HepG2 (cell line): ENCODE measurements around the gene BBLN. TPM values are rescaled to one million over a fixed set of nuclear protein-coding genes. Genes with fewer than 3 reads are reported as not detected.

ENCODE experiments used
- HNF4A ChIP-seq: sonication (generic); formaldehyde crosslinking; IDR thresholded peaks from 2 replicates; pipeline ENCODE4 v1.4.0; 2020; ENCODE audit warnings: missing genetic modification reagents
- MTA3 ChIP-seq: sonication (generic); formaldehyde crosslinking; IDR thresholded peaks from 2 replicates; pipeline ENCODE4 v1.4.0; 2020; ENCODE audit warnings: missing genetic modification reagents
- MTF1 ChIP-seq: sonication (generic); formaldehyde crosslinking; IDR thresholded peaks from 2 replicates; pipeline ENCODE4 v1.5.0; 2020; ENCODE audit warnings: missing genetic modification reagents
- NRL ChIP-seq: sonication (generic); formaldehyde crosslinking; IDR thresholded peaks from 2 replicates; pipeline ENCODE4 v1.5.0; 2020; ENCODE audit warnings: missing genetic modification reagents, mild to moderate bottlenecking, moderate library complexity, borderline replicate concordance
- SUZ12 ChIP-seq: fragments of 150-350 bp; IDR thresholded peaks from 2 replicates; pipeline ENCODE4 v1.6.1; 2014; ENCODE audit warnings: low read depth, low read length
- TSC22D2 ChIP-seq: sonication (generic); formaldehyde crosslinking; IDR thresholded peaks from 2 replicates; pipeline ENCODE4 v1.5.1; 2020; ENCODE audit warnings: missing genetic modification reagents, mild to moderate bottlenecking, borderline replicate concordance
- ZBTB33 ChIP-seq: sonication (generic); formaldehyde crosslinking; IDR thresholded peaks from 2 replicates; pipeline ENCODE4 v1.4.0; 2020; ENCODE audit warnings: missing genetic modification reagents
- ZBTB7B ChIP-seq: sonication (generic); formaldehyde crosslinking; IDR thresholded peaks from 2 replicates; pipeline ENCODE4 v1.4.0; 2020; ENCODE audit warnings: missing genetic modification reagents
- ZFY ChIP-seq: sonication (generic); formaldehyde crosslinking; IDR thresholded peaks from 2 replicates; pipeline ENCODE4 v1.4.0; 2020; ENCODE audit warnings: missing genetic modification reagents
- ZNF207 ChIP-seq: fragments of 450-650 bp; IDR thresholded peaks from 2 replicates; pipeline ENCODE4 v1.6.1; 2016; ENCODE audit warnings: antibody characterized with exemption, borderline replicate concordance
- ZNF543 ChIP-seq: sonication (generic); formaldehyde crosslinking; IDR thresholded peaks from 2 replicates; pipeline ENCODE4 v1.4.0; 2020; ENCODE audit warnings: mild to moderate bottlenecking, missing genetic modification reagents
- ZNF607 ChIP-seq: sonication (generic); formaldehyde crosslinking; IDR thresholded peaks from 2 replicates; pipeline ENCODE4 v1.5.1; 2020; ENCODE audit warnings: missing genetic modification reagents, mild to moderate bottlenecking, borderline replicate concordance
- ZNF816 ChIP-seq: sonication (generic); formaldehyde crosslinking; IDR thresholded peaks from 2 replicates; pipeline ENCODE4 v1.8.0; 2022; ENCODE audit warnings: missing genetic modification reagents, mild to moderate bottlenecking, borderline replicate concordance
- ZNF883 ChIP-seq: sonication (generic); formaldehyde crosslinking; IDR thresholded peaks from 2 replicates; pipeline ENCODE4 v1.5.1; 2020; ENCODE audit warnings: mild to moderate bottlenecking, missing genetic modification reagents; ENCODE audit errors: not compliant biosample characterization
- ZSCAN5A ChIP-seq: sonication (generic); formaldehyde crosslinking; IDR thresholded peaks from 2 replicates; pipeline ENCODE4 v1.8.0; 2022; ENCODE audit warnings: mild to moderate bottlenecking, missing genetic modification reagents, borderline replicate concordance
- polyA plus RNA-seq, 8 experiments: library from polyadenylated mRNA; depleted of rRNA in 3 of 8; stranded (reverse) in 7 of 8; unstranded in 1 of 8; fragments of >200 nt; fragmentation: Illumina TruSeq in 4 of 8; extraction: Trizol in 4 of 8; gene quantifications; 2 replicates each; pipeline versions ENCODE4 v1.2.1 to v1.2.3, GENCODE V29; 2011 to 2016; ENCODE audit warnings: low read depth in 4 of 8, missing spikeins in 1 of 8, mixed read lengths in 1 of 8; ENCODE audit not compliant: insufficient read depth in 1 of 8
- total RNA-seq, 5 experiments: library from RNA; depleted of rRNA; stranded (reverse); fragments of >200 nt; fragmentation: Illumina TruSeq; extraction: Trizol; gene quantifications; 2 replicates each; pipeline ENCODE4 v1.2.3, GENCODE V29; 2016; ENCODE audit warnings: low read depth in 1 of 5
- TF ChIP-seq, protein P1 (sequence below): sonication (generic); formaldehyde crosslinking; conservative IDR thresholded peaks from 2 replicates; pipeline ENCODE4 v1.8.0; 2022; ENCODE audit warnings: missing genetic modification reagents
- TF ChIP-seq, protein P2 (sequence below), 2 experiments: sonication (generic) in 1 of 2; formaldehyde crosslinking in 1 of 2; IDR thresholded peaks; 2 replicates each; pipeline versions ENCODE4 v1.6.1 to v1.9.0; 2014 to 2022; ENCODE audit warnings: antibody characterized with exemption in 1 of 2, borderline replicate concordance in 1 of 2, inconsistent platforms in 1 of 2, low read depth in 1 of 2, missing genetic modification reagents in 1 of 2
- TF ChIP-seq, protein P3 (sequence below): sonication (generic); formaldehyde crosslinking; IDR thresholded peaks from 2 replicates; pipeline ENCODE4 v1.8.1; 2023; ENCODE audit warnings: mild to moderate bottlenecking, missing genetic modification reagents, borderline replicate concordance

BBLN gene
- total and polyA plus RNA-seq, 2 of the 13 experiments (the other 11 are each of a cell fraction or from before 2014, with no cell fraction given): 27.6 to 33.1 TPM

DNA sequence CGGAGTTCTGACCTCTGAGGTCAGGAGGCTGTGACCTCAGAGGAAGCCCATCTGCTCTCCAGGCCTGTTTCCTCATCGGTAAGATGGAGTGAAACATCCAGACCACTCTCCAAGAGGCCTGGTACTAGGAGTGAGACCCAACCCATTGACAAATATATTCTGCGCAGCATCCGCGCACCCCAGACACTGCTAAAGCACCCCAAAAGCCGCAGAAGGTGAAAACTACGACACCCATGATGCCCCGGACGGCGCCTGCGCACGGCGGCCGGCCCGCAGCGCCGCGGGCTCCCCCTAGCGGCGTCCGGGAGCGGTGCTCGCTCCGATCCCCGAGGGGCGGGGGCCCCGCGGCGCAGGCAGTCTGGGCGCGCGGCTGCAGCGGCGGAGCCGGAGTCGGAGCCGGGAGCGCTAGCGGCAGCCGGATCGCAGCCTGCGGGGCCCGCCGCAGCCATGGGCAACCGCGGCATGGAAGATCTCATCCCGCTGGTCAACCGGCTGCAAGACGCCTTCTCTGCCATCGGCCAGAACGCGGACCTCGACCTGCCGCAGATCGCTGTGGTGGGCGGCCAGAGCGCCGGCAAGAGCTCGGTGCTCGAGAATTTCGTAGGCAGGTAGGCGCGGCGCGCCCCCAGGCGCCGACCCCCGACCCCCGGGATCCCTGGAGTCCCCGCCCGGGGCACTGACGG is 43.1 kb downstream of the BBLN start, which contains the start of gene DNM1 (continued):
- 0 out of 2 replicates have a peak, but pooled peaks have one; percentile 5 for TF ChIP-seq ZFY (CRISPR knock-in tag)
- TF ChIP-seq NRL (CRISPR knock-in tag): no peak
- TF ChIP-seq SUZ12: peak; percentile 53; the same call in 1 of the 2 replicates
- TF ChIP-seq, protein P1, sequence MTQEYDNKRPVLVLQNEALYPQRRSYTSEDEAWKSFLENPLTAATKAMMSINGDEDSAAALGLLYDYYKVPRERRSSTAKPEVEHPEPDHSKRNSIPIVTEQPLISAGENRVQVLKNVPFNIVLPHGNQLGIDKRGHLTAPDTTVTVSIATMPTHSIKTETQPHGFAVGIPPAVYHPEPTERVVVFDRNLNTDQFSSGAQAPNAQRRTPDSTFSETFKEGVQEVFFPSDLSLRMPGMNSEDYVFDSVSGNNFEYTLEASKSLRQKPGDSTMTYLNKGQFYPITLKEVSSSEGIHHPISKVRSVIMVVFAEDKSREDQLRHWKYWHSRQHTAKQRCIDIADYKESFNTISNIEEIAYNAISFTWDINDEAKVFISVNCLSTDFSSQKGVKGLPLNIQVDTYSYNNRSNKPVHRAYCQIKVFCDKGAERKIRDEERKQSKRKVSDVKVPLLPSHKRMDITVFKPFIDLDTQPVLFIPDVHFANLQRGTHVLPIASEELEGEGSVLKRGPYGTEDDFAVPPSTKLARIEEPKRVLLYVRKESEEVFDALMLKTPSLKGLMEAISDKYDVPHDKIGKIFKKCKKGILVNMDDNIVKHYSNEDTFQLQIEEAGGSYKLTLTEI (CRISPR knock-in tag): no peak
- no peak for TF ChIP-seq ZNF816 (CRISPR knock-in tag)
- TF ChIP-seq HNF4A: no peak
- TF ChIP-seq ZSCAN5A (CRISPR knock-in tag): no peak
- TF ChIP-seq ZNF543 (CRISPR knock-in tag): no peak
- TF ChIP-seq ZNF207: no peak
- TF ChIP-seq ZNF607 (CRISPR knock-in tag): no peak
- TF ChIP-seq ZBTB7B (CRISPR knock-in tag): no peak
- no peak for TF ChIP-seq MTA3 (CRISPR knock-in tag)
- TF ChIP-seq ZNF883: peak; percentile 23
- no peak for TF ChIP-seq ZBTB33 (CRISPR knock-in tag)
- TF ChIP-seq MTF1: no peak
- TF ChIP-seq, protein P2, sequence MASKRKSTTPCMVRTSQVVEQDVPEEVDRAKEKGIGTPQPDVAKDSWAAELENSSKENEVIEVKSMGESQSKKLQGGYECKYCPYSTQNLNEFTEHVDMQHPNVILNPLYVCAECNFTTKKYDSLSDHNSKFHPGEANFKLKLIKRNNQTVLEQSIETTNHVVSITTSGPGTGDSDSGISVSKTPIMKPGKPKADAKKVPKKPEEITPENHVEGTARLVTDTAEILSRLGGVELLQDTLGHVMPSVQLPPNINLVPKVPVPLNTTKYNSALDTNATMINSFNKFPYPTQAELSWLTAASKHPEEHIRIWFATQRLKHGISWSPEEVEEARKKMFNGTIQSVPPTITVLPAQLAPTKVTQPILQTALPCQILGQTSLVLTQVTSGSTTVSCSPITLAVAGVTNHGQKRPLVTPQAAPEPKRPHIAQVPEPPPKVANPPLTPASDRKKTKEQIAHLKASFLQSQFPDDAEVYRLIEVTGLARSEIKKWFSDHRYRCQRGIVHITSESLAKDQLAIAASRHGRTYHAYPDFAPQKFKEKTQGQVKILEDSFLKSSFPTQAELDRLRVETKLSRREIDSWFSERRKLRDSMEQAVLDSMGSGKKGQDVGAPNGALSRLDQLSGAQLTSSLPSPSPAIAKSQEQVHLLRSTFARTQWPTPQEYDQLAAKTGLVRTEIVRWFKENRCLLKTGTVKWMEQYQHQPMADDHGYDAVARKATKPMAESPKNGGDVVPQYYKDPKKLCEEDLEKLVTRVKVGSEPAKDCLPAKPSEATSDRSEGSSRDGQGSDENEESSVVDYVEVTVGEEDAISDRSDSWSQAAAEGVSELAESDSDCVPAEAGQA (IDR thresholded peaks at IDR 0.05; ENCODE audit: low read depth): no peak
- TF ChIP-seq, protein P2 (CRISPR knock-in tag; IDR thresholded peaks at IDR 0.05; ENCODE audit: borderline replicate concordance): no peak
- TF ChIP-seq TSC22D2 (CRISPR knock-in tag): no peak
- TF ChIP-seq, protein P3, sequence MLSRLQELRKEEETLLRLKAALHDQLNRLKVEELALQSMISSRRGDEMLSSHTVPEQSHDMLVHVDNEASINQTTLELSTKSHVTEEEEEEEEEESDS (CRISPR knock-in tag): no peak
